Esophagus muscularis mucosa (tissue), 4 donors: ENCODE data around the gene CMYA5. TPM values are rescaled to one million over a fixed set of nuclear protein-coding genes. Genes with fewer than 3 reads are reported as not detected.
"Not testable (repeated sequence)": the region's sequence is repeated elsewhere in the genome, so short reads cannot be mapped to it uniquely, and the experiment has no call there.

Experiments used
- DNase-seq: peaks from one replicate; pipeline ENCODE4 v3.0.0-alpha.2; 2017; ENCODE audit errors: extremely low spot score
- H3K27ac ChIP-seq, 4 donors: fragments of 200-600 bp; sonication (generic); replicated peaks in 1 of 4; 1 replicate in 3 of 4; 2 replicates in 1 of 4; pipeline ENCODE4 v1.5.1; 2016 to 2019; ENCODE audit warnings: mild to moderate bottlenecking in 1 of 4
- H3K27me3 ChIP-seq, 4 donors: fragments of 200-600 bp; sonication (generic); one replicate each; pipeline versions ENCODE4 v1.5.1 to v1.6.0; 2016 to 2019
- H3K36me3 ChIP-seq, 4 donors: fragments of 200-600 bp; sonication (generic); one replicate each; pipeline ENCODE4 v1.5.1; 2016 to 2019
- H3K4me1 ChIP-seq, 4 donors: fragments of 200-600 bp; sonication (generic); one replicate each; pipeline ENCODE4 v1.5.1; 2016 to 2019
- H3K4me3 ChIP-seq, 4 donors: fragments of 200-600 bp; sonication (generic); 1 replicate in 2 of 4; 2 replicates in 2 of 4; pipeline ENCODE4 v1.5.1; 2016 to 2019; ENCODE audit warnings: mild to moderate bottlenecking in 4 of 4, moderate library complexity in 1 of 4
- H3K9me3 ChIP-seq, 4 donors: fragments of 200-600 bp; sonication (generic); 1 replicate in 3 of 4; 2 replicates in 1 of 4; pipeline ENCODE4 v1.5.1; 2016 to 2019
- CTCF ChIP-seq, 3 experiments: fragments of 200-600 bp in 2 of 3; fragments of 450-650 bp in 1 of 3; sonication (generic) in 2 of 3; IDR thresholded peaks; one replicate each; pipeline ENCODE4 v1.5.1; 2017 to 2019; ENCODE audit warnings: antibody characterized with exemption in 3 of 3, mild to moderate bottlenecking in 2 of 3, moderate library complexity in 1 of 3
- EP300 ChIP-seq: sonication (generic); formaldehyde crosslinking; IDR thresholded peaks from one replicate; pipeline ENCODE4 v1.6.1; 2017; ENCODE audit warnings: antibody characterized with exemption
- POLR2A ChIP-seq: fragments of 450-650 bp; IDR thresholded peaks from one replicate; pipeline ENCODE4 v1.6.1; 2017; ENCODE audit warnings: antibody characterized with exemption, moderate library complexity, mild to moderate bottlenecking, low read depth
- POLR2AphosphoS5 ChIP-seq, 2 donors: sonication (generic); formaldehyde crosslinking; IDR thresholded peaks; one replicate each; pipeline ENCODE4 v1.6.1; 2017; ENCODE audit warnings: antibody characterized with exemption in 2 of 2
- WGBS: methylation state at CpG from one replicate; pipeline ENCODE4 v1.1.5; 2018; 5-methylcytosine and 5-hydroxymethylcytosine counted together
- intact Hi-C: fragments of 100-400 bp; cut with DNase I; formaldehyde crosslinking; loops from one replicate; pipeline ENCODE4 v1.15.1; 2023
- total RNA-seq, 4 donors: library from RNA; depleted of rRNA; stranded (reverse); fragments of >200 nt; gene quantifications; one replicate each; pipeline versions ENCODE4 v1.1.0 to v1.2.1, GENCODE V29; 2016

CMYA5 gene
- total RNA-seq, 4 donors from 2014 or later, result 4.2 to 8.4 (median 4.9) TPM

- Histone ChIP-seq H3K27ac (no peak overlapping the region), H3K4me1 (no peaks in the 10 kb centered on the region), H3K4me3 (no peak overlapping the region), H3K36me3 (peaks cover 0 to 61% (median 15%) of the 10 kb centered on the region in 4 donors), H3K9me3 (no peaks in the 10 kb centered on the region), H3K27me3 (no peaks in the 10 kb centered on the region)
- intact Hi-C loops, result no loop called here
- no peak for DNase-seq
- WGBS, result 97% methylated on average over 1 of the region's 1 CpG
- TF ChIP-seq POLR2A (no peak), EP300 (no peak), POLR2AphosphoS5 (IDR thresholded peaks at IDR 0.05) (no peak), CTCF (IDR thresholded peaks at IDR 0.05) (no peak)
These were observed 70.2 kb downstream of the CMYA5 start for GRCh38 chr5:79759848-79760247.

GRCh38 chr5:79762929-79763328 lies 73.3 kb downstream of the CMYA5 start:
- no peak for DNase-seq
- 96% methylated on average over 10 of the region's 10 CpGs for WGBS
- intact Hi-C loops, result no loop called here
- Histone ChIP-seq H3K4me3 (no peak overlapping the region), H3K9me3 (no peaks in the 10 kb centered on the region), H3K27me3 (no peaks in the 10 kb centered on the region), H3K27ac (no peak overlapping the region), H3K4me1 (no peaks in the 10 kb centered on the region), H3K36me3 (peaks cover 0 to 60% (median 15%) of the 10 kb centered on the region in 4 donors)
- TF ChIP-seq EP300, result no peak
- no peak for TF ChIP-seq POLR2AphosphoS5 (IDR thresholded peaks at IDR 0.05)
- TF ChIP-seq POLR2A, result no peak
- TF ChIP-seq CTCF (IDR thresholded peaks at IDR 0.05), result no peak

- H3K9me3 ChIP-seq, H3K27me3 ChIP-seq, H3K4me3 ChIP-seq, DNase-seq, H3K4me1 ChIP-seq, intact Hi-C loops, H3K27ac ChIP-seq: not testable (repeated sequence)
- WGBS, result 98% methylated on average over 3 of the region's 3 CpGs
- H3K36me3 ChIP-seq, result peaks cover 0 to 61% (median 15%) of the 10 kb centered on the region in 4 donors
These were observed 74.5 kb downstream of the CMYA5 start for GRCh38 chr5:79764147-79764546.

DNA sequence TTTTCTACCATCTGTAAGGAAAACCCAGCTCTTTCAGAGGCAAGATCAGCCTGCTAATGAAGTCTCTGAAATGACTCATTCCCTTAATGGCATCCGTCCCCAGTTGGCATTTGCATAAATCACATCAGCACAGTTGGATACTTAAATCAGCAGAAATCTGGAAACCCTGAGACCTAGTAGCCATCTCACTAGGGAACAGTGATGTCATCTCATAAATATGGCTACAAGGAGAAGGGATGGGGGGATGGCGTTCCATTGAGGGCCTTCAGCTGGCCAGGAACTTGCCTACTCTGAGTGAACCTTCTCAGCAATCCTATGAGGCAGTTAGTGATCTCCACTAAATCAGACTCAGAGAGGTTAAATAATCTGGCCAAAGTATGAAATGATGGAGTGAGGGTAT lies 81.8 kb downstream of the CMYA5 start:
- H3K36me3 ChIP-seq, result peaks cover 0 to 43% (median 5%) of the 10 kb centered on the region in 4 donors
- no peaks in the 10 kb centered on the region for H3K27me3 ChIP-seq
- no peaks in the 10 kb centered on the region for H3K4me1 ChIP-seq
- no peak for DNase-seq
- H3K27ac ChIP-seq, result no peak overlapping the region
- peaks cover 0 to 4% (median 0%) of the 10 kb centered on the region in 4 donors for H3K9me3 ChIP-seq
- intact Hi-C loops, result no loop called here
- H3K4me3 ChIP-seq, result no peak overlapping the region
- WGBS, result 63% methylated on average over 2 of the region's 2 CpGs
- no peak for TF ChIP-seq CTCF (IDR thresholded peaks at IDR 0.05)
- TF ChIP-seq POLR2A, result no peak
- no peak for TF ChIP-seq EP300
- no peak for TF ChIP-seq POLR2AphosphoS5 (IDR thresholded peaks at IDR 0.05)

DNA sequence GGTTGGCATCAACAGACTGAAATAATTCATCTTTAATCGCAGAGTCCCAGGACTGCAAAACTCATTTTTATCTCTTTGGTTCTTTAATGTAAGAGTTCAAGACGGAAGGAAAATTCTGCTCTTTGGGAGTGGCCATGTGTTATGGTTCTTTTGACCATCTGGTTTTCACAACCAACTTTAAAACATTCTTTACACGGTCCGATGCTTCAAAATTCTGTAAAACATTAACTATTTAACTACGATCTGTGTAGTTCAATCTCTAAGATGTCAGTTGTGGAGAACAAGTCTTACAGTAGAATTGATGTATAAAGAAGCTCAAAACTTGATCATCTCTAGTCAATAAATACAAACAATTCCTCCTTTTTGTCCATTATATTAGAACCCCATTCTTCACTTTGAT lies 83.0 kb downstream of the CMYA5 start:
- WGBS, result 92% methylated on average over 5 of the region's 5 CpGs

More for the DNA sequence above, 83.0 kb downstream of the CMYA5 start:
- DNase-seq, result no peak
- Histone ChIP-seq H3K27me3 (no peaks in the 10 kb centered on the region), H3K27ac (no peak overlapping the region), H3K36me3 (peaks cover 0 to 43% (median 5%) of the 10 kb centered on the region in 4 donors), H3K4me1 (no peaks in the 10 kb centered on the region), H3K4me3 (no peak overlapping the region), H3K9me3 (peaks cover 0 to 4% (median 0%) of the 10 kb centered on the region in 4 donors)
- intact Hi-C loops, result no loop called here
- TF ChIP-seq POLR2A (no peak), CTCF (IDR thresholded peaks at IDR 0.05) (no peak), POLR2AphosphoS5 (IDR thresholded peaks at IDR 0.05) (no peak), EP300 (no peak)
